Measurements from ENCODE around the gene DUSP22. TPM values are rescaled to one million over a fixed set of nuclear protein-coding genes. Genes with fewer than 3 reads are reported as not detected.

DUSP22 gene
- total and polyA plus RNA-seq, 2 of the 8 experiments (the other 6 are each of a cell fraction or from before 2014, with no cell fraction given), result 15.5 to 32.4 TPM

DNA sequence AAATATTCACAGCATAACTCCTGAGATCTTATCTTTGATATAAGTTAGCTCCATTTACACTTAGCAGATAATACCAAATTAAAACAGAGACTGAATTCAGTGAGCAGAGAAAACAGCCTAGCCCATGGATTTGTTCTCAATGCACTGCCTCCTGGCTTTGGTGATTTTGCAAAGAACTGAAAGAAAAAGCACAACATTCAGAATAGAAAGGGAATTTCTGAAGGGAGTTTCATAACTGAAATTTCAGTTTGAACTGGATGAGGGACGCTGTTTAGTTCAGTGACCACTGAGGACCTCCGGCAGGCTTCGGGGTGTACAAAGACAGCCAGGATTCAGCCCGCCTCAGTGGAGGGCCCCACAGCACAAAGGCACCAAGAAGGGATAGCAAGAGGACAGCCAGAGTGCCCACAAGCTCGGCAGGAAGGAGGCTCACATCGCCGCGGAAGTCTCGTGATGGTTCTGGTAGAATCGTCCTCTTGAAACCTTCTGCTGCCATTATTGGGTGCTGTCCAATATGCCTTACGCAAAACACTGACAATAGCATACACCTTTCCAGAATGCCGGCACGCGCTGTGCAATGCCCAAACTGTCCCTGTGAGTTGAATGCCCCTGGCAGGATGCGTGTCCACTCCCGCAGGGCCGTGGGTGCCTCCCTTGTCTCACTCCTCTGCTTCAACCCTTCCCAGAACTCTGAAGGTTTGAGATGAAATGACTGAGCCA lies 89.6 kb downstream of the DUSP22 start (continued):
- TF ChIP-seq SP4 (IDR thresholded peaks at IDR 0.05; ENCODE audit: low read length), result no peak
- no peak for TF ChIP-seq CEBPB (IDR thresholded peaks at IDR 0.05; ENCODE audit: low read depth, low read length)
- TF ChIP-seq CTCF (IDR thresholded peaks at IDR 0.05; ENCODE audit: control extremely low read depth in 1 of 3, insufficient read depth in 1 of 3, low read depth in 1 of 3, low read length in 3 of 3), result no peak
- no peak for TF ChIP-seq BRCA1 (IDR thresholded peaks at IDR 0.05; ENCODE audit: low read depth, low read length)
- no peak for TF ChIP-seq GTF2F1 (IDR thresholded peaks at IDR 0.05; ENCODE audit: borderline replicate concordance, low read depth, low read length)
- no peak for TF ChIP-seq SUZ12 (IDR thresholded peaks at IDR 0.05; ENCODE audit: low read length)
